HG03139 (cell line): Measurements from ENCODE around the gene KRTAP13-3.

Experiments used
- ATAC-seq: cut with Tn5 transposase; IDR thresholded peaks from one replicate; pipeline ENCODE4 v1.9.1; 2021; ENCODE audit not compliant: unreplicated experiment

The KRTAP13-3 gene

GRCh38 chr21:30425826-30426225 lies at the start of gene KRTAP13-3:
TSS of gene KRTAP13-3 (minus strand) at chr21:30425926. CDS start at chr21:30425912, 14 bp downstream.
- no peak for ATAC-seq

- ATAC-seq = no peak
Observed at GRCh38 chr21:30468900-30469714, 43.4 kb upstream of the KRTAP13-3 start.

- ATAC-seq = no peak
Observed at GRCh38 chr21:30463713-30464112, 38.0 kb upstream of the KRTAP13-3 start.

GRCh38 chr21:30448514-30448913 lies 22.8 kb upstream of the KRTAP13-3 start:
- ATAC-seq = no peak

- no peak for ATAC-seq
Observed at GRCh38 chr21:30447056-30447455, 21.3 kb upstream of the KRTAP13-3 start.

GRCh38 chr21:30444204-30444603 lies 18.5 kb upstream of the KRTAP13-3 start:
- ATAC-seq = no peak

- no peak for ATAC-seq
Observed at GRCh38 chr21:30443226-30443625, 17.5 kb upstream of the KRTAP13-3 start.

GRCh38 chr21:30439975-30440374 lies 14.2 kb upstream of the KRTAP13-3 start, which contains the start of gene KRTAP15-1:
TSS of gene KRTAP15-1 (plus strand) at chr21:30440275. CDS start at chr21:30440328, 53 bp downstream.
- ATAC-seq = no peak

GRCh38 chr21:30437010-30437565 lies 11.4 kb upstream of the KRTAP13-3 start:
- ATAC-seq = no peak

- ATAC-seq = no peak
Observed at GRCh38 chr21:30434033-30434631, 8.4 kb upstream of the KRTAP13-3 start.

- ATAC-seq = no peak
Observed at GRCh38 chr21:30430170-30430655, 4.5 kb upstream of the KRTAP13-3 start, which contains the start of gene KRTAP13-4. TSS of gene KRTAP13-4 (plus strand) at chr21:30430220. CDS start at chr21:30430276, 56 bp downstream.

- no peak for ATAC-seq
Observed at GRCh38 chr21:30426731-30427130, 1.0 kb upstream of the KRTAP13-3 start.

- ATAC-seq = no peak
Observed at GRCh38 chr21:30415993-30416392, 9.7 kb downstream of the KRTAP13-3 start.

- no peak for ATAC-seq
Observed at GRCh38 chr21:30408782-30409494, 16.8 kb downstream of the KRTAP13-3 start.

- ATAC-seq = no peak
Observed at GRCh38 chr21:30395731-30396130, 30.0 kb downstream of the KRTAP13-3 start, which contains the start of gene KRTAP13-1. TSS of gene KRTAP13-1 (plus strand) at chr21:30396031. CDS start at chr21:30396087, 56 bp downstream.

GRCh38 chr21:30391492-30392025 lies 34.2 kb downstream of the KRTAP13-3 start:
- ATAC-seq = no peak

GRCh38 chr21:30382201-30382600 lies 43.5 kb downstream of the KRTAP13-3 start:
- no peak for ATAC-seq
